ENCODE measurements around the gene MLF2. TPM values are rescaled to one million over a fixed set of nuclear protein-coding genes. Genes with fewer than 3 reads are reported as not detected.

Gene MLF2, protein sequence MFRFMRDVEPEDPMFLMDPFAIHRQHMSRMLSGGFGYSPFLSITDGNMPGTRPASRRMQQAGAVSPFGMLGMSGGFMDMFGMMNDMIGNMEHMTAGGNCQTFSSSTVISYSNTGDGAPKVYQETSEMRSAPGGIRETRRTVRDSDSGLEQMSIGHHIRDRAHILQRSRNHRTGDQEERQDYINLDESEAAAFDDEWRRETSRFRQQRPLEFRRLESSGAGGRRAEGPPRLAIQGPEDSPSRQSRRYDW
- total RNA-seq (100 to 1,000 TPM; 104 to 188 (median 132) TPM), polyA plus RNA-seq (100 to 1,000 TPM; 113 to 245 (median 176) TPM)
- long read RNA-seq, donor 1, transcript MLF2-201 (9 exons, 1,969 nt), result major isoform, 84 of 108 reads
- long read RNA-seq, donor 1, partial matches to known transcripts, result 22 of 108 reads
- long read RNA-seq, donor 1, other reads (novel, unspliced or antisense), result 2 of 108 reads
- long read RNA-seq, donor 2, transcript MLF2-201 (9 exons, 1,969 nt), result major isoform, 140 of 166 reads
- long read RNA-seq, donor 2, partial matches to known transcripts, result 16 of 166 reads
- long read RNA-seq, donor 2, other reads (novel, unspliced or antisense), result 8 of 166 reads

DNA sequence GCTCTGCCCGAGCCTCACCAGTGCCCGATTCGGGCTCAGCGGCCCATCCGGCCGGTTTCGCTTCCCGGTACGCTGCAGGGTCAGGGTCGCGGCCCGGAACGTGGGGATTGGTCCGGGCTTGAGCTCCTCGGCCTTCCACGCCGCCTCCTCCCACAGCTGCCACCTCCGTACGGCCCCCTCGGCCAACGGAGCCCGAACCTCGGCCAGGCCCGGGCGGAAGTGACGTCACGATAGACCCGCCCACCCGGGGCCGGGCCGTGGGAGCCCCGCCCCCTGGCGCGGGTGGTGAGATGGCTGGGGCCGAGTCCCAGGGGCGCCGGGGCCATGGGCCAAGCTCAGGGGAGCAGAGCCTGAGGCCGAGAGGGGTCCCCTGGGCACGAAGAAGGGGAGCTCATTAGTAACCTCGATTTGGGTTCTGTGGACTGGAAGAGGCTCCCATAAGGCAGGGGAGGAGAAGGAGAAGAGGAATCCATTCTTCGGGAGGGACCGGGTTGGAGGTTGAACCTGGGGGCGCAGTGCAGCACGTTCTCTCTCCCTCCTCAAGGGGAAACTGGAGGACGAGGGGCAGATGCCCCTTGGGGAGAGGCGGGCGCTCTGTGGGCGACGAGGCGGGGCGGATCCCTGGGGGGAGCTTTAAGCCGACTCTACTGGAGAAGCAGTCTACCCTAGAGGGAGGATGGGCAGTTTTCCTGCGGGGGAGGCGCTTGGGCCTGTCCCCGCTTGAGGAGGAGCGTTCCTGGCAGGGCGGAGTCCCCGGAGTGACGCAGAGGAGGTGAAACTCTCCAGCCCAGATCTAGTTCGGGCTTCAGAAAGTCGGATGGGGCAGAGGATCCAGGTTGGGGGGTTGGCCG is at the start of gene MLF2:
Gene MLF2 (minus strand): TSS at position 221 of the 851 bp plus-strand sequence. CDS start 807 bp downstream, outside the sequence.
- H3K27me3 ChIP-seq (ENCODE audit: insufficient read depth in 3 of 3, low read length in 2 of 3), result no peaks in the 10 kb centered on the region
- H3K4me3 ChIP-seq, result peak within 1 kb of the TSS; percentile 99
- H3K27ac ChIP-seq, result peak within 1 kb of the TSS; percentile 99
- ATAC-seq (peak; percentile 95 to 97 (median 96)), DNase-seq (peak; percentile 98 to 99)
- peaks cover 12% of the 10 kb centered on the region for H3K4me1 ChIP-seq
- peak; percentile 91 for TF ChIP-seq CTCF (IDR thresholded peaks at IDR 0.05)
- intact Hi-C loops (cut with DNase I), result loop anchor here (1.0 to 10.0 kb wide), 5 partner anchors 13 to 74 kb away; partner anchors contain the start of genes P3H3 (in 2 of the 2), GPR162 (in 1 of the 2) and PTMS (in 1 of the 2)
- peaks cover 11 to 40% of the 10 kb centered on the region in 2 donors for H3K36me3 ChIP-seq (ENCODE audit: insufficient read depth in 1 of 2, low read depth in 1 of 2)
- no peaks in the 10 kb centered on the region for H3K9me3 ChIP-seq
- WGBS, 3 donors, result 0% methylated on average over 53 to 62 of the region's 62 CpGs

DNA sequence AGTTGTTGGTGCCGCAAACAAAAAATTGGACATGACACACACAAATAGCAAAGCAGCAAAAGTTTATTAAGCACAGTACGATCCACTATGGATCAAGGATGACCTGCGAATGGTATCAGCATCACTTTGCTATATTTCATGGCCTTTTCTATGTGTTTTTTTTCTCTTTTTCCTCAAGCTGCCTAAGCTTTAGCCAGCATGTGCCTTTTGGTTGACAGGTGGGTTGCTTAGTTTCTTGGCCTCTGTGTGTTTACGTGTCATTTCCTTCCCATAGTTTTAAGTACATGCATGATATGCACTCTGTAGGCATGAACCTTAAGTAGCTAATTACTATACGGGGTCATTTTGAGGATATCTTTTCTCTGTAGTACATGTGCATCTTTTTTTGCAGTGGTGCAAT is 46.2 kb upstream of the MLF2 start:
- ATAC-seq, result no peak
- no peak for DNase-seq
- H3K36me3 ChIP-seq (ENCODE audit: insufficient read depth in 1 of 2, low read depth in 1 of 2), result no peaks in the 10 kb centered on the region
- no peaks in the 10 kb centered on the region for H3K4me1 ChIP-seq
- no peak for TF ChIP-seq CTCF (IDR thresholded peaks at IDR 0.05)
- no peak overlapping the region for H3K27ac ChIP-seq
- H3K27me3 ChIP-seq (ENCODE audit: insufficient read depth in 3 of 3, low read length in 2 of 3), result peaks cover 0 to 6% (median 2%) of the 10 kb centered on the region in 3 donors
- WGBS, 3 donors, result 86 to 87% (median 87%) methylated on average over 5 of the region's 5 CpGs
- H3K4me3 ChIP-seq, result no peak overlapping the region
- H3K9me3 ChIP-seq, result no peaks in the 10 kb centered on the region
- intact Hi-C loops (cut with DNase I), result no loop called here

- 92% methylated on average over 4 of the region's 4 CpGs for WGBS, 3 donors
- H3K27ac ChIP-seq, result no peak overlapping the region
- no peaks in the 10 kb centered on the region for H3K4me1 ChIP-seq
- intact Hi-C loops (cut with DNase I), result no loop called here
- no peaks in the 10 kb centered on the region for H3K9me3 ChIP-seq
- H3K36me3 ChIP-seq (ENCODE audit: insufficient read depth in 1 of 2, low read depth in 1 of 2), result no peaks in the 10 kb centered on the region
- no peak overlapping the region for H3K4me3 ChIP-seq
- peaks cover 0 to 10% (median 2%) of the 10 kb centered on the region in 3 donors for H3K27me3 ChIP-seq (ENCODE audit: insufficient read depth in 3 of 3, low read length in 2 of 3)
- ATAC-seq (no peak), DNase-seq (no peak)
- no peak for TF ChIP-seq CTCF (IDR thresholded peaks at IDR 0.05)
Observed at GRCh38 chr12:6796576-6796975, 43.6 kb upstream of the MLF2 start.

DNA sequence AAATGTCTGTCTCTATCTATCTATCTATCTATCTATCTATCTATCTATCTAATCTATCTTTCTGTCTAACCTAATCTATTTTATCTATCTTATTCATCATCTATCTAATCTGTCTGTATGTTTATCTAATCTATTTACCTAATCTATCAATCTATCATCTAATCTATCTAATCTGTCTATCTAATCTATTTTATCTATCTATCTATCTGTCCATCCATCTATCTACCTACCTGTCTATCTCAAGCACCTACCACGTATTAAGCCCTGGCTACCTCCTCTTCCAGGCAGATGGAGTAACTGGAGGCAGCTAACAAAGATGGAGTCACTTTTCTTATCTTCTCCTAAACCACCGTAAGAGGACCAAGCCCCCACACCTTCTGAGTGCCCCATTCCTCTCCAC is 42.1 kb upstream of the MLF2 start:
- H3K27ac ChIP-seq, result no peak overlapping the region
- WGBS, 3 donors, result 82 to 92% (median 85%) methylated on average over 2 of the region's 2 CpGs
- ATAC-seq, result no peak
- H3K4me3 ChIP-seq, result no peak overlapping the region
- no peaks in the 10 kb centered on the region for H3K36me3 ChIP-seq (ENCODE audit: insufficient read depth in 1 of 2, low read depth in 1 of 2)
- no peaks in the 10 kb centered on the region for H3K4me1 ChIP-seq
- DNase-seq, result no peak
- intact Hi-C loops (cut with DNase I), result no loop called here
- H3K9me3 ChIP-seq, result no peaks in the 10 kb centered on the region
- H3K27me3 ChIP-seq (ENCODE audit: insufficient read depth in 3 of 3, low read length in 2 of 3), result peaks cover 0 to 10% (median 2%) of the 10 kb centered on the region in 3 donors
- TF ChIP-seq CTCF (IDR thresholded peaks at IDR 0.05), result no peak
